Dermis microvascular lymphatic vessel endothelial cell (primary cell): ENCODE data around the gene MUC22. TPM values are rescaled to one million over a fixed set of nuclear protein-coding genes. Genes with fewer than 3 reads are reported as not detected.
"Not testable (repeated sequence)": the region's sequence is repeated elsewhere in the genome, so short reads cannot be mapped to it uniquely, and the experiment has no call there.

Experiments
- DNase-seq, 2 donors: peaks; one replicate each; pipeline versions ENCODE4 v3.0.0 to v3.0.0-alpha.2; 2010; ENCODE audit warnings: low read depth in 2 of 2
- total RNA-seq: library from RNA; depleted of rRNA; stranded (reverse); fragments of >200 nt; gene quantifications from 2 replicates; pipeline ENCODE4 v1.2.1, GENCODE V29; 2014

The MUC22 gene
- total RNA-seq, 1 donor from 2014 or later, result not detected

DNA sequence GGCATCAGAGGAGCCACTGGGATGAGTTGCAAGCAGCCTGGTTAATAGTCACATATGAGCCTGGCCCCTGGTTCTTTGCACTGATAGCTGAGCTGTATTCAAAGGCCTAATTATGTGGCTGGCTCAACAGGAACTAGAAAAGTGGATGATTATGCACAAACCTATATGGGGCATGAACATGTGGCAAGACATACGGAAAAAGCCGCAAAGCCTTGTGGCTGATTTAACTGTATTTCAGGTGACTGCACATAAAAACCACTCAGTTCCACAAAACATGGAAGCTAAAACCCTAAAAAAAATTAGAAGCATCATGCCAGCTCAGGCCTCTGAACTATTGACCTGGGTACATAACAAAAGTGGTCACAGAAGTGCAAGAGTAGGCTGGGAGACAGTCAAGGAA, 13.0 kb upstream of the MUC22 start:
- no peak for DNase-seq

DNA sequence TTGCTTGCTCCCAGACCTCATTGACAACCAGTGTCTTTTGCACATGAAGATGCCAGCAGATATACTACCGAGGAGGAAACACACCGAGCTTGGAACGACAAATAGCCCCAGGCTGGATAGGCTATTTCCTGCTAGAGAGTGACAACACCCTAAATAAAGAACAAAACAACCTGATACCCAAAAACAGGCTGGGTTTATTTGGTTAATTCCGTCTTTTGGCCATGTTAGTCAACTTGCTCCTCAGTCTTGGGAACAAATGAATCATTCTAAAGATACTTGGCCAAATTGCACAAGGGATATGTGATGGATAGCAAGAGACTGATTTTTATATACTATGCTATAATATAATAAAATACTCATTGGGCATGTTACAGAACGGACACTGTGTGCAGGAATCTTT, 11.5 kb upstream of the MUC22 start:
- no peak for DNase-seq

- DNase-seq, result not testable (repeated sequence)
These were observed 10.0 kb upstream of the MUC22 start for GRCh38 chr6:31000067-31000860.

DNA sequence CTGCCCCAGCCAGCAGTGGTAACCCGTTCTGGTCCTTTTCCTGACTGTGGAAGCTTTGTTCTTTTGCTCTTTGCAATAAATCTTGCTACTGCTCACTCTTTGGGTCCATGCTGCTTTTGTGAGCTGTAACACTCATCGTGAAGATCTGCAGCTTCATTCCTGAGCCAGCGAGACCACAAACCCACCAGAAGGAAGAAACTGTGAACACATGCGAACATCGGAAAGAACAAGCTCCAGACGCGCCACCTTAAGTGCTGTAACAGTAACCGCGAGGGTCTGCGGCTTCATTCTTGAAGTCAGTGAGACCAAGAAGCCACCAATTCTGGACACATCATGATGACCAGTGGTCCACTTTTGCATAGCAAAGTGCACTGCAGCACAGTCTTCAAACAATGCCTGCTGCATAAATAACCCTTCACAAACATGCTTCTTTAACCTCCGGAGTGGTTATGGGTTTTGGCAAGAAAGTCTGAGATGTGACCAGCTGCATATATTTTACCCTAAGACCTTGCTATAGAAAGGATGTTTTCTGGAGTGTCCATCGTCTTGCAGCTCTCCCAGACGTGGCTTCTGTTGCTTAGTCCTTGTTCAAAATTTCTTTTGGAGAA, 8.9 kb upstream of the MUC22 start:
- no peak for DNase-seq

GRCh38 chr6:31002471-31002870, 7.8 kb upstream of the MUC22 start:
- no peak for DNase-seq

GRCh38 chr6:31004794-31005193, 5.5 kb upstream of the MUC22 start:
- no peak for DNase-seq

GRCh38 chr6:31005249-31006020, 4.8 kb upstream of the MUC22 start:
- DNase-seq, result peak in 1 of 2 donors; percentile 48

DNA sequence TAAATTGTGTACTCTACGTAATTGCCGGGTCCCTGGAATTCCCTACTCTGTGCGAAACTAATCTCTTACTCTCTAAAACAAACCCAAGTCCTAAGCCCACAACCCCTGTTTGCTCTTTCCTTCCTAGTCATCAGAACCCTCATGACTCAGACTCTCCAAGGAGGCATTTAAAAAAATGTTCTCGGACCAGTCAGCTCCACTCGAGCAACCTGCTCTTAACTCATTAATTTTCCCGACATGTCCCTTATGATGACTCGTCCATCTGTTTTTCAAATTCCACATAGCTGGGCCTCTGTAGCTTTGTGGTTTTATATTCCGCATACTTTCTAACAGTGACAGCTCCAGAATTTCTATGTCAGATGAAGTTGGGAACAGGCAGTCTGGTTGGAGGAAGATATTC, 2.6 kb upstream of the MUC22 start:
- DNase-seq, result peak in 1 of 2 donors; percentile 7

DNA sequence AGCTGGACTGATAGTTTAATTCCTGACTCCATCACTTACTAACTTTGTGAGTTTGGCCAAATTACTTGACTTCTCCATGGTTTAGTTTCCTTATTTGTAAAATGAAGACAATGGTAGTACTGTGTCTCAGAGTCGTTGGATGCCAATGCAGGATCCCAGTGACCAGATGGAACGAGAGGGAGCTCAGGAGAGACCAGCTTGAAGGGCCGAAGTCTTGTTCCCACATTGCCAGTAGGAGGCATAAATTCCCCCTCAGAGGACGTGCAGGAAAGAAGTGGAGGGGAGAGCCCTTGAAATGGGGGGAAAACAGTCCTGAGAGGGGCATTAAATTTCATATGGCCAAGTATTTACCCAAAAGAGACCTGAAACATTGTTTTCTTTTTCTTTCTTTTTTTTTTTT, 2.1 kb upstream of the MUC22 start:
- no peak for DNase-seq

DNA sequence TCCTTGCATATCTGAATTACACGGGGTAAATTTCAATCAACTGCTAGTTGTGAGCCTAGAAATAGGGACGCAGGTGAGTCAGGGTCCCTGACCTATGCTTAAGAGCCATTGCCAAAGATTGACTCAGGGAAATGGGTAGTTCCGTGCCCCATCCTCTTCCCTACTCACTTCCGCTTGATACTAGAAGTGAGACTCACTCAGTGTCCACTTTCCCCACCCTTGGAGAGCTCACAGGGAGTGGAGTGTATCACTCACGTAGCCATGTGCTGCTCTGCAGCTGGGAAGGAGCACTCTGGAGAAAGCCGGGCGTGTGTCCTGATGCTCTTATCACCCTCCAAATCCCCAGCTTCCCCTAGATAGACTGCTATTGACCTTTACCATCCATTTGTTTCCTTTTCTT, 543 bp upstream of the MUC22 start:
- no peak for DNase-seq

DNA sequence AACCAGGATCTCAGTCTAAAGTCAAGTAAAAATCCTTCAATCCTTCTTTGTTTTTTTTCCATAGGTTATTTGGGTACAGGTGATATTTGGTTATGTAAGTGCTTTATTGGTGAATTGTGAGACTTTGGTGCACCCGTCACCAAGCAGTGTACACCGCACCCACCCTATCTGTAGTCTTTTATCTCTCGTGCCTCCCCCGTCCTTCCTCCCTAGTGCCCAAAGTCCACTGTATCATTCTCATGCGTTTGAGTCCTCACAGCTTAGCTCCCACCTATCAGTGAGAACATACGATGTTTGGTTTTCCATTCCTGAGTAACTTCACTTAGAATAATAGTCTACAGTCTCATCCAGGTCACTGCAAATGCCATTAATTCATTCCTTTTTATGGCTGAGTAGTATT, 879 bp downstream of the MUC22 start:
- DNase-seq, result no peak

- no peak for DNase-seq
These were observed 6.5 kb downstream of the MUC22 start for GRCh38 chr6:31016659-31017299.

- DNase-seq, result not testable (repeated sequence)
These were observed 7.2 kb downstream of the MUC22 start for GRCh38 chr6:31017436-31017835.

GRCh38 chr6:31020057-31020456, 9.8 kb downstream of the MUC22 start:
- no peak for DNase-seq

- DNase-seq, result not testable (repeated sequence)
These were observed 10.5 kb downstream of the MUC22 start for GRCh38 chr6:31020631-31021255.

- not testable (repeated sequence) for DNase-seq
These were observed 11.6 kb downstream of the MUC22 start for GRCh38 chr6:31021705-31022531.

GRCh38 chr6:31025595-31025994, 15.3 kb downstream of the MUC22 start:
- no peak for DNase-seq

GRCh38 chr6:31031095-31031494, 20.8 kb downstream of the MUC22 start:
- no peak for DNase-seq

DNA sequence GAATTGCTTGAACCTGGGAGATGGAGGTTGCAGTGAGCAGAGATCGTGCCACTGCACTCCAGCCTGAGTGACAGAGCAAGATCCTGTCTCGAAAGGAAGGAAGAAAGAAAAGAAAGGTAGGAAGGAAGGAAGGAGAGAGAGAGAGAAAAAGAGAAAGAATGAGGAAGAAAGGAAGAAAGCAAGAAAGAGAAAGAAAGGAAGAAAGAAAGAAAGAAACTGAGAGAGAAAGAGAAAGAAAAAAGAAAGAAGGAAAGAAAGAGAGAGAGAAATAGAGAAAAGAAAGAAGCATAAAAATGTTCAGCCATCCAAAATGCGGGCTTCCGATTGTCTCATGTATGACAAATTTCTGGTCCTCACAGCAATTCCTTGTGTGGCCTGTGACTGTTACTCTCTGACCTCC, 22.8 kb downstream of the MUC22 start:
- no peak for DNase-seq

GRCh38 chr6:31035862-31036497, 25.7 kb downstream of the MUC22 start:
- DNase-seq, result no peak
